OCI-M1 (cell line): ENCODE results near the gene GMCL1.
A peak's percentile ranks its signal among the peaks of the same experiment; 100 is the strongest.
"Not testable (repeated sequence)": the region's sequence is repeated elsewhere in the genome, so short reads cannot be mapped to it uniquely, and the experiment has no call there.

ENCODE experiments used
- DNase-seq: peaks from one replicate; lab custom pipeline; 2025; lab: John Stamatoyannopoulos, UW

Gene GMCL1

GRCh38 chr2:69829256-69830044 is at the start of gene GMCL1:
GMCL1 (plus strand) TSS chr2:69829660; CDS start chr2:69829893, 233 bp downstream.
- peak; percentile 95 for DNase-seq

DNA sequence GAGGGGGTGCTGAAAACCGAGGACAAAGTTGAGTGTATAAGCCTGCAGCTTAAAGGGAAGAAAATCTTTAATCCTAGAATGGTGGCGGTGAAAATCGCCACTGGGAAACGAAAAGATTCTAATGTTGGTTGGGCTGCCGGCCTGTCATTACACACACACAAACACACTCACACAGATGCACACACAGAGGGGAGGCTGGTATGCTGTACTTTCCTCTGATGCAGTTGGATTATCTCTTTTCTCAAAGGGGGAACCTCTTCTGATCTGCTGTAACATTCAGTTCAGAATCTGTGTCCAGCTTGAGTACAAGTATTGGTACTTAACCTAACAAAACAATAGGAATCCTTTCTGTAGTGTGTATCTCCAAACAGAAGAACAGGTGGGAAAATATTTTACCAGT is 48.5 kb upstream of the GMCL1 start:
- peak; percentile 34 for DNase-seq

- DNase-seq: peak; percentile 71
These were observed 47.9 kb upstream of the GMCL1 start for GRCh38 chr2:69781321-69782248.

DNA sequence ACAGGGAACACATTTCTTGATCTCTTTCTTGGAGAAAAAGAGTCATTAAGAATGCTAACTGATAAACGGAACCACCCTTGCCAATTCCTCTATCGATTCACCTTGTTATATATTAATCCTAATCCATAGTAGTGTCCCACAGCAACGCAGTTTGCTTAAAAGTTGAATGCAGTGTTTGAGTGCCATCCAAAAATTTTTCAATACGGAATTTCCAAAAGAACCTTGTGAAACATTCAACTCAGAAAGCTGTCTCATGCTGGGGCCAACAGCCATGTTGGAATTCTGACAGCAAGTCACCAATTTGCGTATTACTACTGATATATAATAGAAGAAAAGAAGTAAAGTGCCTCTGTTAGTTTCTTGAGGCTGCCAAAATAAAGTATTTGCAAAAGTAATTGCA is 45.2 kb upstream of the GMCL1 start:
- no peak for DNase-seq

DNA sequence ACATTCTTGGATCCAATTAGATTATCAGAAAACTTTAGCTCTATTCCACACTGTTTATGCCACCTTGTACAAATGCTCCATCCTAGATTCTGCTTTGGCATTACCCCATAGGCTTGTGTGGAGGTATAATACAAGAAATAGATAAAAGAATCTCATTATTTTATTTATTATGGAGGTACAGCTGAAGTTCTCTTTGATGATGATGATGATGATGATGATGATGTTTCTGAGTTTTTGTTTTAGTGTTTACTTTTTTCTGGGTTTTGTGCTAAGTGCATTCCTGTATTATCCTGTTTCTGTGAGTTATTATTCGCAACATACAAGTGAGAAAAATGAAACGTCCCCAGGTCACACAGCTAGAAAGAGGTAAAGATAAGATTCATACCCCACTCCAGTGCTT is 44.1 kb upstream of the GMCL1 start:
- no peak for DNase-seq

GRCh38 chr2:69786052-69786560 is 43.4 kb upstream of the GMCL1 start:
- DNase-seq: no peak

DNA sequence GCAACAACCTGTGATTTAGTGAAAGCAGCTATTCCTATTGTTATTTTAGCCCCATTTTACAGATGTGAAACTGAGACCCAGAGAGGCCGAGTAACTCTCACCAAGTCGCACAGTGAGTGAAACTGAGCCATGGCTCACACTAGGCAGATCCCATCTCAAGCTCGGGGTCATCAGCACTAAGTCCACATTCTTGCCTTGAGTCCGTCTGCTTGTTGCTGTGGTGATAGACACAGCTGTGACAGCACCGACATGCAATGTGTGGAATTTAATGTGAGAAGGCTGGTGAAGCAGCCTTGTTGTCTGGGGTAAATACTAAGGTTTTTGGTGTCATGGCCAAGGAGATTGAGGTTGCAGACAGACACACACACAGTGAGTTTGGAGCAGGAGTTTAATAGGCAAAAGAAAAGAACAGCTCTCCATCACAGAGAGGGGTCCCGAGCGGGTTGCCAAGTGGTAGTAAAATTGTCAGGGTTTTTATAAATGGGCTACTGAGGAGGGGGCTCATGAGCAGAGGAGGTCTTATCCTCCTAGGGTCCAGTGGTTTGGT is 40.2 kb upstream of the GMCL1 start:
- DNase-seq: no peak

DNA sequence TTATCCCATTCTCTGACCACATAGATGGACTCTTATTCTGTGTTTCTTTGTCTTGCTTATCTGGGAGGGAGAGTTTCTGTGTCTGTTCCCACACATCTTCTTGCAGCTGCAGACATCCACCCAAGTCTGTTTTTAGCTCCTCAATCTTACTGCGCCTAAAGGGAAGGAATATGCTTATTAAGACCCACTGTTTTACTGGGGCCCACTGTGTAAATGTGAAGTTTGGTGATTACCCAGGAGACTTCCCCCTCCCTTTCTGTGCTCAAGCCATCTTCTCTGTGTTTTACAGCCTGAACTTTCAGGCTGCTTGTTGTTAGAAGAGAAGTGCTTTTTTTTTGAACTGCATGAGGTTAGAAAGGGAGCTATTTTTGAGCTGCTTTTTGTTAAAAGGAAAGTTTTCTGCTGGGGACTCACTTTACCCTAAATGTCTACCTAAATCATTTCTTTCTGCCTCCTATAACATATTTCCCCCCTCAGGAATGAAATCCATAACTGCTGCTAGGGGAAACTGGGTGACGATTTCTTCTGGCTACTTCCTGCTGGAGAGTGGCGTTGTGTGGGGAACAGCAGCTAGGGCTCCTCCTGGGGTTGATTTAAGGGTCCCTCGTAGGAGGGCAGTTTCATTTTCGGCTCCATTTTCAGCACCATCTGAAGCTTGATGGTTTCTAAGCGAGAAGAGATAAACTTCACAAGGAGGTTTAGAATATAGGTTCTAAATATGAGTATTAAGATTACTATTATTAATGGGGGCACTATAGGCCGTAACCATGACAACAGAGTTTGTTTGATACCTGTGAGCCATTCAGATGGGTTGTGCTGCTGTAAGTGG is 39.5 kb upstream of the GMCL1 start:
- DNase-seq: no peak

GRCh38 chr2:69790601-69790959 is 38.9 kb upstream of the GMCL1 start:
- no peak for DNase-seq

DNA sequence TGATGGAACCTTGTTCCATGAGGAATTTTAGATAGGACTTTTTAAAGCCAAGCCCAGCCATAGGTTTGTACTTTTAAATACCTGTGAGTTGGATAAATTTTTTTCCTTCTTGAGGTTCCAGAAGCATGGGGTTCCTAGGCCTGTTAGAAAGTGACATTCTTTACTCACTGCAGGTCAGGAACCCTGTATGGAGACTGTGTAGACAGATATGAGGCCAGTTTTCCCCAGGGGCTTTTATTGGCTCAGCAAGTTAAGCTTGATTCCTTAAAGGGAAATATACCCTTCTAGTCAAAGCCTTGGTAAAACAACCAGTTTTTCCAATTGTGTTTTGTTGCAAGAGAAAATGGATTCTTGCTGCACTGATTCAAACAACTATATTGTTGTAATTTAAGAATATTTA is 38.4 kb upstream of the GMCL1 start:
- peak; percentile 11 for DNase-seq

- peak; percentile 35 for DNase-seq
These were observed 33.3 kb upstream of the GMCL1 start for GRCh38 chr2:69796174-69796573.

- DNase-seq: no peak
These were observed 32.2 kb upstream of the GMCL1 start for GRCh38 chr2:69797235-69797634.

DNA sequence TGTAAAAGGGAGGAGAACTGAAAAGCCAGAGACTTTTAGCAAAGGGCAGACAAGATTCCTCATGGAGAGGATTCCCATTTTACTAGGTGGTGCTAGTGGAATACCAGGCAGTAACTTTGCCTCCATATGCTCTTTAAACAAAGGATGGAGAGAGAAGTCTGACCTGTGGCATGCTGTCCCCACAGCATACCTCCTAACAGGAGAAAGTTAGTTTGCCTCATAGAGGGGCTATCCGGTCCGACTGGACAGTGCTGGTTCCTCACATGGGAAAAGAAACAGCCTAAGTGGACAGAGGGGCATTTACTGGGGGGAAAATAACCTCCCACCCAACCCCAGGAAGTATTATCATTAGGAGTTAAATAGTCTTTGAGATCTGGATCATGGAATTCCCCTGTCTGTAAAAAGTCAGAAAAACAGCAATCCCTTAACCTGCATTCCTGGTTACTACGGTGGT is 31.6 kb upstream of the GMCL1 start:
- DNase-seq: no peak

- DNase-seq: peak; percentile 89
These were observed 31.1 kb upstream of the GMCL1 start for GRCh38 chr2:69798290-69798908.

DNA sequence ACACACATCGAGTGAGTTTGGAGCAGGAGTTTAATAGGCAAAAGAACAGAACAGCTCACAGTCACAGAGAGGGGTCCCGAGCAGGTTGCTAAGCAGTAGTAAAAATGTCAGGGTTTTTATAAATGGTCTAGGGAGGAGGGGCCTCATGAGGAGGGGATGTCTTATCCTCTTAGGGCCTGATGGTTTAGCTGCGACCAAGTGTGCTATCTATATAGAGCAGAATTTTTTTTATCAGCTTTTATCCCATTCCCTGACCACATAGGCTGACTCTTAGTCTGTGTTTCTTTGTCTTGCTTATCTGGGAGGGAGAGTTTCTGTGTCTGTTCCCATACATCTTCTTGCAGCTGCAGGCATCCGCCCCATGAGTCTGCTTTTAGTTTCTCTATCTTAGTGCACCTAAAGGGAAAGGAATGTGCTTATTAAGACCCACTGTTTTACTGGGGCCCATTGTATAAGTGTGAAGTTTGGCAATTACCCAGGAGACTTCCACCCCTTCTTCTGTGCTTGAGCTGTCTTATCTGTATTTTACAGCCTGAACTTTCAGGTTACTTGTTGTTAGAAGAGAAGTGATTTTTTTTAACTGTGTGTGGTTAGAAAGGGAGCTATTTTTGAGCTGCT is 30.4 kb upstream of the GMCL1 start:
- DNase-seq: peak; percentile 96

DNA sequence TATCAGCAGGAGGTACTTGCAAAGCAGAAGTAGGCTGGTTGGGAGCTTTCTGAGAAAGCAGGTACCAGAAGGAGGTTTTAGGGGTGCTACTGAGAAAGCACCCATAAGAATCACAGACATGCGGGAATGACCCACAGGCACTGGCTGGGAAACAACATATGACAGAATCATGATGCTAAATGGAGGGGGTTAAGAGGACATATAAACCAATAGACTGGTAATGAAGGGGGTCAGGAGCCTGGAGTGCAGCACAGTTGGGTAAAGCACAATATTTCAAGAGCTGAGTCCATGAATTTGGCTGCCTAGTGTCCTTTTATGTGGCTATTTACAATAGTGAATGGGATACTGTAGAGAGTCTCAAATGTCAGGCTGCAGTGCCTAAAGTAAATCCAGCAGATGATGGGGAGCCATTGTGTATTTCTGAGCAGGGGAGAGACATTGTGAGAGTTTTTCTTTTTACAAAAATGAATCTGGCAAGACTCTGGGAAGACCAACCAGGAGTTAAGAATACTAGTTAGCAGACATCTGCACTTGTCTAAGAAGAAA is 27.6 kb upstream of the GMCL1 start:
- DNase-seq: no peak

DNA sequence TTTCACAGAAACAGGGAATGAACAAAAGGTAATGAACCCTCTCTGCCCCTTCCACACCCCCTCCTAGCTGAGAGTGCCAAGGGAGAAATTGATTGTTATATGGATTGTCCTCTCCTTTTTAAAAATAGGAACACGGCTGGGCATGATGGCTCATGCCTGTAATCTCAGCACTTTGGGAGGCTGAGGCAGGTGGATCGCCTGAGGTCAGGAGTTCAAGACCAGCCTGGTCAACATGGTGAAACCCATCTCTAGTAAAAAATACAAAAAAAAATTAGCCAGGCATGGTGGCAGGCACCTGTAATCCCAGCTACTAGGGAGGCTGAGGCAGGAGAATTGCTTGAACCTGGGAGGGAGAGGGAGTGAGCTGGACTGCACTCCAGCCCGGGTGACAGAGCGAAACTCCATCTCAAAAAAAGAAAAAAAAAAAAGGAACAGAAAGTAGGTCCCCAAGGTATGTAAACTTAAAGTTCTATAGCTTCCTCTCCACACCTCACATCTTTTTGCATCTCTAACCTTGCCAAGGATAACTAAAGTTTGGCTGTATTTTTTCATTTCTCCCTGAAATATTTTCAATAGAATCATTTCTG is 26.6 kb upstream of the GMCL1 start:
- DNase-seq: not testable (repeated sequence)

GRCh38 chr2:69804416-69804815 is 25.0 kb upstream of the GMCL1 start:
- DNase-seq: no peak

GRCh38 chr2:69805887-69806286 is 23.6 kb upstream of the GMCL1 start:
- DNase-seq: peak; percentile 10
